ENCODE results near the gene RUFY4.
"Not testable (repeated sequence)": the region's sequence is repeated elsewhere in the genome, so short reads cannot be mapped to it uniquely, and the experiment has no call there.

The RUFY4 gene, protein sequence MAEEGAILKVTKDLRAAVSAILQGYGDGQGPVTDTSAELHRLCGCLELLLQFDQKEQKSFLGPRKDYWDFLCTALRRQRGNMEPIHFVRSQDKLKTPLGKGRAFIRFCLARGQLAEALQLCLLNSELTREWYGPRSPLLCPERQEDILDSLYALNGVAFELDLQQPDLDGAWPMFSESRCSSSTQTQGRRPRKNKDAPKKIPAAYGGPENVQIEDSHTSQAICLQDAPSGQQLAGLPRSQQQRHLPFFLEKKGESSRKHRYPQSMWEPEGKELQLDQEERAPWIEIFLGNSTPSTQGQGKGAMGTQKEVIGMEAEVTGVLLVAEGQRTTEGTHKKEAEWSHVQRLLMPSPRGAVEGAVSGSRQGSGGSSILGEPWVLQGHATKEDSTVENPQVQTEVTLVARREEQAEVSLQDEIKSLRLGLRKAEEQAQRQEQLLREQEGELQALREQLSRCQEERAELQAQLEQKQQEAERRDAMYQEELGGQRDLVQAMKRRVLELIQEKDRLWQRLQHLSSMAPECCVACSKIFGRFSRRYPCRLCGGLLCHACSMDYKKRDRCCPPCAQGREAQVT

GRCh38 chr2:218068721-218069334 is at the start of gene RUFY4:
Gene RUFY4, plus strand, starts transcription at chr2:218069253. Its CDS starts 1,353 bp downstream, at chr2:218070606.
- H3K9me3 ChIP-seq (ENCODE audit: control insufficient read depth, low read length); H3K36me3 ChIP-seq (ENCODE audit: control insufficient read depth, insufficient read depth, low read length, severe bottlenecking); H3K4me1 ChIP-seq (ENCODE audit: control insufficient read depth, insufficient read depth, low read length); H3K9ac ChIP-seq (ENCODE audit: low read length): not testable (repeated sequence)
- peak; percentile 85 for DNase-seq (ENCODE audit: low read depth)
- peaks cover 62% of the 10 kb centered on the region for H3K27me3 ChIP-seq (replicated peaks; ENCODE audit: control insufficient read depth, insufficient read depth, low read length)
- H3K4me3 ChIP-seq (ENCODE audit: low read length), result peak within 1 kb of the TSS; percentile 66

DNA sequence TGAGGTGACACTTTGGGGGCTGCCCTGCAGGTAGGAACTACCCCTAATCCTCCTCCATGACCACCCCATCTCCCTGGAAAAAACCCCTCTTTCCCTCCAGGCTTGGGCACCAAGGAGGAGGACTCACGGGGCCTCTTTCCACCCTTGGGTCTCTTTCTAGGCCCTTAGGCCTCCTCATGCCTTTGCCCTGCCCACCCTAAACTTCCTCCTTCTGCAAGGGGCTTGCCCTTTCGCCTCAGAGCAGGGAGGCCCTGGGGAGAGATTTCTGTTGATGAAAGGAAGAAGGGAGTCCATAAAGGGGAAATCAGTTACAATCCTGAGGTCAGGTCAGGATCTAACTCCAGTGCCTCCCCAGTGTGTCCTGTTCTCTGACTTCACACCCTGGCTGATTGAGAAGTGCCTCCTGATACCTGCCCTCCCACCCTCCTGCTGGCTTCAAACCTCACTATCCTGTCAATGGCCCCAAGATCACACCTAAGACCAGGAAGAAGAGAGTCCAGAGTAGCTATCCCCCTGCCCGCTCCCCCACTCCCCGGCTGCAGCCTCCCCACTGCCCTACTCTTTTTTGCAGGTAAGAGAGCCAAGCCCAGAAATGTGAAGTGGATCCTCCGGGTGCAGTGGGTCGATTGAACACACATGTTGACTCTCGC is 49.5 kb upstream of the RUFY4 start:
- no peaks in the 10 kb centered on the region for H3K36me3 ChIP-seq (ENCODE audit: control insufficient read depth, insufficient read depth, low read length, severe bottlenecking)
- no peak for DNase-seq (ENCODE audit: low read depth)
- no peak overlapping the region for H3K9ac ChIP-seq (ENCODE audit: low read length)
- H3K9me3 ChIP-seq (ENCODE audit: control insufficient read depth, low read length), result no peaks in the 10 kb centered on the region
- peaks cover 20% of the 10 kb centered on the region for H3K4me1 ChIP-seq (ENCODE audit: control insufficient read depth, insufficient read depth, low read length)
- H3K27me3 ChIP-seq (replicated peaks; ENCODE audit: control insufficient read depth, insufficient read depth, low read length), result peaks cover 7% of the 10 kb centered on the region
- no peak overlapping the region for H3K4me3 ChIP-seq (ENCODE audit: low read length)

DNA sequence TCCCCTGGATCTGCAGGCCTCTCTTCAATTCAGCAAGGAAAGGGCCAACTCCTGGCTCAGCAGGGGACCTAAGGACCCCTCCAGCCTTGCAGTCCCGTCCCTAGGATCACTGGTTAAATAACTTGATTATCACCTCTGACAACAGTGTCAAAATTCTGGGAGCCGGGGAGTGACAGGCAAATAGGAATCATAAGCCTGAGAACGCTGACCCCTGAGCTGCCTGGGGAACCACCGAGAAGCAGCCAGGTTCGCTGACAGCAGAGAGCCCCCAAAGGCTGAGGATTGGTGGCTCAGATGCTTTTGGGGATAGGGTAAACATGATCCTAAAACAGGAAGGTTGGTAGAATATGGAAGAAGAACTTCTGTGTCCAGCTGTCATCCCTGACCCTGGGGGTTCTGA is 48.8 kb upstream of the RUFY4 start:
- H3K4me3 ChIP-seq (ENCODE audit: low read length), result no peak overlapping the region
- H3K4me1 ChIP-seq (ENCODE audit: control insufficient read depth, insufficient read depth, low read length), result peaks cover 21% of the 10 kb centered on the region

DNA sequence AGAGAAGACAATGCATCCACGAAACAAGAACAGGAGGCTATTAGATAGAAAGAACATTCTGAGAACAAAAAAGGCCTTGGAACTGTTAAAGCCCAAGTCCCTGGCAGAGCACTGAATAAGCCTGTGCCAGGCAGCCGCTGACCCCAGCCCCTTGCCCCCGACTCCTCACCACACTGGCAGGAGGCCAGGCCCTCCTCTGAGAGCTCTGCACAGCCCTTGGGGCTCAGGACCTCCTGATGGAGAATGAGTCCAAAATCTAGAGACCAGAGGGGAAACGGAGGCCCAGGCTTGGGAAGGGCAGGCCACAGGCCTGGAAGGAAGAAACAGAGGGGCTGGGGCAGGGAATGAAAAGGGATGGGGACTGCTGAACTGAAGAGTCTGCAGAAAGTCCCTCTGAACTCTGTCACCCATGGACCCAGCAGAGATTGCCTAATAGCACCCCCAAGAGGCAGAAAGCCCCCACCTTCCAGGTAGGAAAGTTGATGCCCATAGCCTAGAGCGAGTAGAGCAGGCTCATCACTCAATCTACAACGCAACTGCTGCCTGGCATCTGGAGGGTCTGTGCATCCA is 48.0 kb upstream of the RUFY4 start:
- H3K4me3 ChIP-seq (ENCODE audit: low read length), result no peak overlapping the region
- DNase-seq (ENCODE audit: low read depth), result no peak

More for the DNA sequence above, 48.8 kb upstream of the RUFY4 start:
- no peaks in the 10 kb centered on the region for H3K36me3 ChIP-seq (ENCODE audit: control insufficient read depth, insufficient read depth, low read length, severe bottlenecking)
- H3K27me3 ChIP-seq (replicated peaks; ENCODE audit: control insufficient read depth, insufficient read depth, low read length), result peaks cover 7% of the 10 kb centered on the region
- no peaks in the 10 kb centered on the region for H3K9me3 ChIP-seq (ENCODE audit: control insufficient read depth, low read length)
- H3K9ac ChIP-seq (ENCODE audit: low read length), result no peak overlapping the region
- no peak for DNase-seq (ENCODE audit: low read depth)

GRCh38 chr2:218021536-218022071 is 47.4 kb upstream of the RUFY4 start:
- Histone ChIP-seq H3K27me3 (replicated peaks; ENCODE audit: control insufficient read depth, insufficient read depth, low read length) (peaks cover 7% of the 10 kb centered on the region), H3K9ac (ENCODE audit: low read length) (no peak overlapping the region), H3K4me3 (ENCODE audit: low read length) (no peak overlapping the region), H3K36me3 (ENCODE audit: control insufficient read depth, insufficient read depth, low read length, severe bottlenecking) (no peaks in the 10 kb centered on the region), H3K4me1 (ENCODE audit: control insufficient read depth, insufficient read depth, low read length) (peaks cover 21% of the 10 kb centered on the region), H3K9me3 (ENCODE audit: control insufficient read depth, low read length) (no peaks in the 10 kb centered on the region)
- no peak for DNase-seq (ENCODE audit: low read depth)

More for the DNA sequence above, 48.0 kb upstream of the RUFY4 start:
- H3K9me3 ChIP-seq (ENCODE audit: control insufficient read depth, low read length), result no peaks in the 10 kb centered on the region
- H3K9ac ChIP-seq (ENCODE audit: low read length), result no peak overlapping the region
- peaks cover 21% of the 10 kb centered on the region for H3K4me1 ChIP-seq (ENCODE audit: control insufficient read depth, insufficient read depth, low read length)
- H3K36me3 ChIP-seq (ENCODE audit: control insufficient read depth, insufficient read depth, low read length, severe bottlenecking), result no peaks in the 10 kb centered on the region
- H3K27me3 ChIP-seq (replicated peaks; ENCODE audit: control insufficient read depth, insufficient read depth, low read length), result peaks cover 7% of the 10 kb centered on the region

DNA sequence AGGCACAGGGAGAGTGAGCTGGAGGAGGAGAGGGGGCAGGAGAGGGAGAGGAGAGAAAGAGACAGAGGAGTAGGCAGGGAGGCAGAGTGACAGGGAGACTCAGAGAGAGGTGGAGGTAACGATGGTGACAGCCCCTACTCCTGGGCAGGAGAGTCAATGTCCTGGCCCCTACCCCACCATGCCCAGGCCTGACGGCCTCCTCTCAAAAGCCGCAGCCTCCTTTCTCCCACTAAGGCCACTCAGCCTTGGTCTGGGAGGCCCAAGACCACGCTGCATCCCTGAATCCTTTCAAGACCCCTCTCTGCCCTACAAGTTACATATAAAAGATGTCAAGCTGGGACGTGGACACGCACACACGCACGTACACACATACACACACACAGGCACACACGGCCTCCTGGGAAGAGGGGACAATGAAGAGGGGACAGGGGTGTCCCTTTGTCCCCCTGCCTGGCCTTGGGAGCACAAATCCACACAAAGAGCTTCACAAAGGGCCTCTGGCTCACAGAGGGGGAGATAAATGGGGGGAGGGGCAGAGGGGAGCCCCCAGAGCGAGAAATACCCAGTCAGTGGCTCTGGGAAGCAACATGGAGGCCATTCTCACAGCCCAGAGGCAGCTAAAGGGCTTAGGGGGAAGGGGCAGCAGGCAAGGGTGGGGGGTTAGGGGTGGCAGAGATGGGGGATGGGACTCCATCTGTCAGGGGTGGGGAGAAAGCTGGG is 46.8 kb upstream of the RUFY4 start:
- no peak for DNase-seq (ENCODE audit: low read depth)
- Histone ChIP-seq H3K36me3 (ENCODE audit: control insufficient read depth, insufficient read depth, low read length, severe bottlenecking) (no peaks in the 10 kb centered on the region), H3K4me3 (ENCODE audit: low read length) (no peak overlapping the region), H3K4me1 (ENCODE audit: control insufficient read depth, insufficient read depth, low read length) (peaks cover 16% of the 10 kb centered on the region), H3K9ac (ENCODE audit: low read length) (no peak overlapping the region), H3K27me3 (replicated peaks; ENCODE audit: control insufficient read depth, insufficient read depth, low read length) (peaks cover 7% of the 10 kb centered on the region), H3K9me3 (ENCODE audit: control insufficient read depth, low read length) (no peaks in the 10 kb centered on the region)

DNA sequence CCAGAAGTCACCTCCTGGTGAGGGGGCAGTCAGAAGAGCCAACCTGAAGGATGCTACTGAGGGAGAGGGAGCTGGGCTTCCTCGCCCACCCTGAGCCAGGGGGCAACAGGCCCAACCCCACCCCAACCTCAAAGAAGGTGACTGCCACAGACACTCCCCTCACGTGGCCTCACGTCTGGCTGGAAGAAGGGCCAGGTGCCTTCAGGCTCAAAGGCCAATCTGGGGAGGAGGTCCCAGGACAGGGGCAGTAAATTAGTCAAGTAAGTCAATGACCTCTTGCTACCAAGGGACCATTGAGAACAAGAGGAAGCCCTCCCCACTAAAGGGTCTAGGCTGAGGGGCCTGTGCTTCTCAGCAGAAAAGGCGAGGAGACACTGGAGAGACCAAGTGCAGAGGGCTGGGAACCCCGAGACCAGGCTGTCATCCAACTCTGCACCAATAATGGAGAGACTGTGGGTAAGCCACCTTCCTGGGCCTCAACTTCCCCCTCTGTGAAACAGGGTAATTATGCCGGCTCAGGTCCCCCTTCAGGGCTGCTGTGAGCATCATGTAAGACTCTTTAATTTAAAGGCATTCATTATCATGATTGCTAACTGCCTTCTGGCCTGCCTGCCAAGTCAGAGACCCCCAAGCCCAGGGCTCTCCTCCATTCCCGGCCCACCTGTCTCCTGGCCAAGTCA is 46.1 kb upstream of the RUFY4 start:
- DNase-seq (ENCODE audit: low read depth), result no peak
- Histone ChIP-seq H3K27me3 (replicated peaks; ENCODE audit: control insufficient read depth, insufficient read depth, low read length) (peaks cover 7% of the 10 kb centered on the region), H3K9ac (ENCODE audit: low read length) (no peak overlapping the region), H3K36me3 (ENCODE audit: control insufficient read depth, insufficient read depth, low read length, severe bottlenecking) (no peaks in the 10 kb centered on the region), H3K4me1 (ENCODE audit: control insufficient read depth, insufficient read depth, low read length) (peaks cover 9% of the 10 kb centered on the region), H3K4me3 (ENCODE audit: low read length) (no peak overlapping the region), H3K9me3 (ENCODE audit: control insufficient read depth, low read length) (no peaks in the 10 kb centered on the region)

DNA sequence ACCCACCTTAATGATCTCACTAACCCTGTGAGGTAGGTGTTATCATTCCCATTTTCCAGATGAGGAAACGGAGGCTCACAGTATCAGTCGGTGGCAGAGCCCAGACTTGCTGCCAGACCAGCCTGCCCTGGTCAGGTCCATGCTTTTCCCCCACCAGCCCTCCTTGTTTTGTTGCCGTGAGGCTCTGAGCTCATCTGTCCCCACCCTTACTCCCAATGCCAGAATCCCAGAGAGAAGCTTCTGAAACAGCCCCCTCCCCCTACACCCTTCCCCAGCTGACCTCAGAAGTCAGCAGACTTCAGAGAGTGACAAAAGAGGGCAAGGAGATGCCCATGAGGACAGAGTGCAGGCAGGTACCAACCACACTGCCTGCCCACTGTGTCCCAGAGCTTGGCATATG is 45.4 kb upstream of the RUFY4 start:
- Histone ChIP-seq H3K9ac (ENCODE audit: low read length) (no peak overlapping the region), H3K27me3 (replicated peaks; ENCODE audit: control insufficient read depth, insufficient read depth, low read length) (peaks cover 7% of the 10 kb centered on the region), H3K9me3 (ENCODE audit: control insufficient read depth, low read length) (no peaks in the 10 kb centered on the region), H3K4me1 (ENCODE audit: control insufficient read depth, insufficient read depth, low read length) (peaks cover 4% of the 10 kb centered on the region), H3K4me3 (ENCODE audit: low read length) (no peak overlapping the region), H3K36me3 (ENCODE audit: control insufficient read depth, insufficient read depth, low read length, severe bottlenecking) (no peaks in the 10 kb centered on the region)
- no peak for DNase-seq (ENCODE audit: low read depth)

DNA sequence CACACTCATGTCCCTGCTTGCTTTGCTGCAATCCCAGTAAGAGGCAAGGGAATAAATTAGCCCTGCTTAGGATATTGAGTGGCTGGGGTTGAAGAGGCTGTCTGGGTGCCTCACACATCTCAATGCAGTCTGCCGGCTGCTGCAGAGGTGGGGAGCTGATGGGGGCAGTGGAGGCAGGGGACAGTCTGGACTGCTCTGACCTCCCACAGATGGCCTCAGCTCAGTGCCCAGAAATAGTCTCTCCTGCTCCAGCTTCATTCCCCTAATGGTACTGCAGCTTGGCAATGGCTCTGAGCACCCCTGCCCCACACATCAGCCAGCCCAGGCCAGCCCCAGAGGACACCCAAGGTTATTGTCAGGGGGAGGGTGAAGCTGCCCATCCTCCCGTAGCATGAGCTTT is 44.7 kb upstream of the RUFY4 start:
- no peak overlapping the region for H3K9ac ChIP-seq (ENCODE audit: low read length)
- peaks cover 5% of the 10 kb centered on the region for H3K4me1 ChIP-seq (ENCODE audit: control insufficient read depth, insufficient read depth, low read length)
- H3K27me3 ChIP-seq (replicated peaks; ENCODE audit: control insufficient read depth, insufficient read depth, low read length), result peaks cover 7% of the 10 kb centered on the region
- H3K4me3 ChIP-seq (ENCODE audit: low read length), result no peak overlapping the region
- no peak for DNase-seq (ENCODE audit: low read depth)
- no peaks in the 10 kb centered on the region for H3K36me3 ChIP-seq (ENCODE audit: control insufficient read depth, insufficient read depth, low read length, severe bottlenecking)
- H3K9me3 ChIP-seq (ENCODE audit: control insufficient read depth, low read length), result no peaks in the 10 kb centered on the region

- peaks cover 7% of the 10 kb centered on the region for H3K27me3 ChIP-seq (replicated peaks; ENCODE audit: control insufficient read depth, insufficient read depth, low read length)
- H3K4me1 ChIP-seq (ENCODE audit: control insufficient read depth, insufficient read depth, low read length), result peaks cover 10% of the 10 kb centered on the region
- no peaks in the 10 kb centered on the region for H3K9me3 ChIP-seq (ENCODE audit: control insufficient read depth, low read length)
- DNase-seq (ENCODE audit: low read depth), result no peak
- no peak overlapping the region for H3K4me3 ChIP-seq (ENCODE audit: low read length)
- H3K36me3 ChIP-seq (ENCODE audit: control insufficient read depth, insufficient read depth, low read length, severe bottlenecking), result no peaks in the 10 kb centered on the region
- H3K9ac ChIP-seq (ENCODE audit: low read length), result no peak overlapping the region
Measured at GRCh38 chr2:218024871-218025270, 44.2 kb upstream of the RUFY4 start.

All from adipocyte (in vitro differentiated cells).